ENCODE measurements around the gene TUBB4A. TPM values are rescaled to one million over a fixed set of nuclear protein-coding genes. Genes with fewer than 3 reads are reported as not detected.

Gene TUBB4A
- total RNA-seq, 1 donor from 2014 or later: 47.8 TPM

DNA sequence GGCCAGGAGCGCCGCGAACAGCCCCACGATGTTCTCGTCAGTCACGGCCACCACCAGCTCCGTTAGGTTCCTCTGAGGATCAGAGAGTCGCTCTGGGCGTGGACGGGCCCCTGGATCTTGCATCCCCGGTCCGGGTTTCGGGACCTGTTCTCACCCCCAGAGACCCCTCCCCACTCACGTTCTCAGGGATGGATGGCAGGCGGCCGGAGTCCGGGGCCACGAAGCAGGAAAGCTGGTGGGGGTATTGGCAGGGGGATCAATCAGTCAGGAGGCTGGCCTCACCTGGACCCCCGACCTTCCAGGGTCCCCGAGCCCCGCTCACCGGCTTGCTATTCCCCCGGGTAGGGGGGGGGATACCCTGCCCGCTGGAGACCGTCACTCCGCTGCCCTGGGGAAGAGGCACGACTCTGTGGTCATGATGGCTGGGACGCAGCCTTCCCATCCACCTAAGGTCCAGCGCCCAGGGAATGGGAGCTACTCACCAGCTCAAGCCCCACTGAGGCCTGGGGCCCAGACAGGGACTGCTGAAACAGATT is 25.1 kb downstream of the TUBB4A start:
- intact Hi-C loops (cut with DNase I): no loop called here
- ATAC-seq (no peak), DNase-seq (ENCODE audit: low spot score) (no peak)

GRCh38 chr19:6476155-6476895 is 25.8 kb downstream of the TUBB4A start:
- ATAC-seq (peak; percentile 81), DNase-seq (ENCODE audit: low spot score) (peak; percentile 71)
- intact Hi-C loops (cut with DNase I): no loop called here

DNA sequence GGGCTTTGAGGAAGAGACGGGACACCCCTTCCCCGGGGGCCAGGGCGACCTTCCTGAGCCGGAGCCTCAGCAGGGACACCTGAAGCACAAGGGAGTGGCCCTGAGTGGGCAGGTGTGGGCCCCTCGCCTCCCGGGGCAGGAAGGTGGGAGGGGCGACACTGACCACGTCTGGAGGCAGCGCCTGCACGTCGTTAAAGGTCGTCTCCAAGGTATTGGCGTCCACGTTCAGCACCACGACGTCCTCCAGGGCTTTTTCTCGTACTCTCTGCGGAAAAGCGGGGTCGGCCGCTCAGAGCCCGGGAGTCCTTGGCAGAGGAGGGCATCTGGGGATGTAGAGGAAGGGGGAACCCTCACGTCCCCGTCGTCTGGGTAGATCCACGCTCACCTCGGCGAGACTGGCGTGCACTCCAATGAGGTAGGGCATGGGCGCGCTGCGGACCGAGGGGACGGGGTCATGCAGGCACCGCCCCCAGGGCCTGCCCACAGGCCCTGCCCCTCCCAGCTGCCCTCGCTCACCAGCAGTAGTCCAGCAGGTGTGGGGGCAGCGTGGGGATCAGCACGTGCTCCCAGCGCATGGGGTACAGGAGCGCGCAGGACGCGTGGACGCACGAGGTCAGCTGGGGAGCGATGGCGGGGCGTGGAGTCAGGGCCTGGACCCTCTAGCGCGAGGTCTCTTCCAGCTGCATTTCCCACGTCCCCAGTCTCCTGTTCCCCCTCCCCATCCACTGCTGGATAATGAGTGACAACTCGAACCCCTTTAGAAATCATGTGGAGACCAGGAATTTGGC is 26.6 kb downstream of the TUBB4A start:
- no peak for DNase-seq (ENCODE audit: low spot score)

DNA sequence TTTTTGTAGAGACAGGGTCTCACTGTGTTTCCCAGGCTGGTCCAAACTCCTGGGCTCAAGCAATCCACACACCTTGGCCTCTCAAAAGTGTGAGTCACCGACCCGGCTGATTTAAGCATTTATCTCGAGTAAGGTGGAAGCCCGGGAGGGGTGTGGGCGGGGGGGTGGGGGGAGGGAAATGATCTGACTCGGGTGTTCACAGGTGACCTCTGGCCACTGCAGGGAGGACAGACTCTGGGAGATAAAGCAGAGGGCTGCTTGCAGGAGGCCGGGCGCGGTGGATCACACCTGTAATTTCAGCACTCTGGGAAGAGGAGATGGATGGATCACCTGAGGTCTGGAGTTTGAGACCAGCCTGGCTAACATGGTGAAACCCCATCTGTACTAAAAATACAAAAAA is 28.5 kb downstream of the TUBB4A start:
- no peak for DNase-seq (ENCODE audit: low spot score)
- ATAC-seq: no peak
- intact Hi-C loops (cut with DNase I): no loop called here

More for the DNA sequence above, 26.6 kb downstream of the TUBB4A start:
- ATAC-seq: peak; percentile 24
- intact Hi-C loops (cut with DNase I): no loop called here

DNA sequence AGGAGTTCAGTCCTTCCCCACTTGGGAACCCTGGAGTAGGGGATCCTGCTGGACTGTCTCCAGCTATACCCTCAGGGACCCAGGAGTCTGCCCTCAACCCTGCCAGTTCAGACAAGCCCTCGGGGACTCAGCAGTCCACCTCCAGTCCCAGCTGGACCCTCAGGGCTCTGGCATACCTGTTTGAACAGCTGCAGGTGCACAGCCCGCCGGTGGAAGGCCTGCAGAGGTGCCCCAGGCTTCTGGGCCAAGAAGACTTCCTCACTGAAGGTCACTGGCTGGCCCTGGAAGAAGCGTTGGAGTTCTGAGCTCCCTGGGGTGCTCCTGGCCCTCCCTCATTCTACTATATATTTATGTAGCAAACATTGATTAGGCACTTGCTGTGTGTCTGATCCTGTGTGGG is 29.4 kb downstream of the TUBB4A start:
- ATAC-seq: no peak
- no peak for DNase-seq (ENCODE audit: low spot score)
- intact Hi-C loops (cut with DNase I): no loop called here

GRCh38 chr19:6471076-6471475 is 31.0 kb downstream of the TUBB4A start:
- intact Hi-C loops (cut with DNase I): no loop called here
- ATAC-seq: no peak

DNA sequence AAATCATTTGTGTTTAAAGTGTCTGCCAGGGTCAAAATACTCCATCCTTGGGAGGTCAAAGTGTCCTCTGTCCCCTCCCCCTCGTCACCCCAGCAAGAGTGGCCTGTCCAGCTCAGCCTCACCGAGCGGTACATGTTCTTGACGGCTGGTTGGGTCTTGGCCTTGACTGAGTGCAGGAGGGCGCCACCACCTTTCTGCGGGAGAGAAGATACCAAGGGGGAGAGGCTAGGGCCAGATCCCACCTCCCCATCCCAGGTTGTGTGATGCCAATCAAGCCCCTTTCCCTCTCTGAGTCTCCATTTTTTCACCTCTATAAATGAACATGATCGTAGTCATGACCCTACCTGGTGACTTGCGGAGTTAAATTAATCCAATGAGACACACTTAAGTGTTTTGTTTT is 31.9 kb downstream of the TUBB4A start:
- ATAC-seq (no peak), DNase-seq (ENCODE audit: low spot score) (no peak)
- intact Hi-C loops (cut with DNase I): no loop called here

More at GRCh38 chr19:6471076-6471475, 31.0 kb downstream of the TUBB4A start:
- DNase-seq (ENCODE audit: low spot score): no peak

GRCh38 chr19:6467384-6467783 is 34.7 kb downstream of the TUBB4A start:
- DNase-seq (ENCODE audit: low spot score) (no peak), ATAC-seq (no peak)
- intact Hi-C loops (cut with DNase I): no loop called here

DNA sequence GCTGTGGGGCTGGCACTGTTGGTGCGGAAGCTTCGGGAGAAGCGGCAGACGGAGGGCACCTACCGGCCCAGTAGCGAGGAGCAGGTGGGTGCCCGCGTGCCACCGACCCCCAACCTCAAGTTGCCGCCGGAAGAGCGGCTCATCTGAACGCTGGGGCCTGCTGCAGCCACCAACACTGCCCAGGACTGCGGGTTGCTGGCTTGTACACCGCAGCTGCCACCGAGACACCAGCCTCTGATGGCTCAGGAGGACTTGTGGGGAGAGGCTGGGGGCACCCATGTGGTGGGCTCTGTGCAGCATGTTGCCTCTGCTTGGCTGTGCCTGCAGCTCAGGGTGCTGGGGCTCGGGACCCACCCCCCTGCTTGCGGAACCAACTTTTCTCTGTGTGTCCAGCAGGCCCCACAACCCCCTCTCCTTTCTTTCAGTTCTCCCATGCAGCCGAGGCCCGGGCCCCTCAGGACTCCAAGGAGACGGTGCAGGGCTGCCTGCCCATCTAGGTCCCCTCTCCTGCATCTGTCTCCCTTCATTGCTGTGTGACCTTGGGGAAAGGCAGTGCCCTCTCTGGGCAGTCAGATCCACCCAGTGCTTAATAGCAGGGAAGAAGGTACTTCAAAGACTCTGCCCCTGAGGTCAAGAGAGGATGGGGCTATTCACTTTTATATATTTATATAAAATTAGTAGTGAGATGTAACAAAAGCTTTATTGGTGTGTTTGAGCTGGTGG is 35.4 kb downstream of the TUBB4A start:
- DNase-seq (ENCODE audit: low spot score): no peak
- intact Hi-C loops (cut with DNase I): no loop called here
- no peak for ATAC-seq

DNA sequence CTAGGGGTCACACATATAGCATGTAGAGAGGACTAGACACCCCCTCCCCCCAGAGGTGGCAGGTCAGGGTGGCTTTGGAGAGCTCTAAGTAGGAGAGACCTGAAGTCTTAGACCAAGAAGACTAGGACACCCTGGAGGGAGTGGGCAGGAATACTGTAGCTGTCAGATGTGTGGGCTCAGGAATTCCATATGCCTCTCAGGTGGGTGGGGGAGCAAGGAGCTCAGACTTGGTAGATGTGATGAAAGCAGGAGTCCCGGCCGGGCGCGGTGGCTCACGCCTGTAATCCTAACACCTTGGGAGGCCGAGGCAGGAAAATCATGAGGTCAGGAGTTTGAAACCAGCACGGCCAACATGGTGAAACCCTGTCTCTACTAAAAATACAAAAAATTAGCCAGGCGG is 36.4 kb downstream of the TUBB4A start:
- intact Hi-C loops (cut with DNase I): no loop called here
- DNase-seq (ENCODE audit: low spot score) (no peak), ATAC-seq (no peak)

GRCh38 chr19:6465006-6465405 is 37.1 kb downstream of the TUBB4A start:
- DNase-seq (ENCODE audit: low spot score) (no peak), ATAC-seq (no peak)
- intact Hi-C loops (cut with DNase I): no loop called here

GRCh38 chr19:6464070-6464873 is 37.8 kb downstream of the TUBB4A start, which contains the start of gene CRB3:
TSS of gene CRB3 (plus strand) at chr19:6464271. CDS start at chr19:6464702, 431 bp downstream.
- intact Hi-C loops (cut with DNase I): no loop called here
- ATAC-seq: no peak
- DNase-seq (ENCODE audit: low spot score): no peak

- intact Hi-C loops (cut with DNase I): no loop called here
- DNase-seq (ENCODE audit: low spot score): peak; percentile 98
- peak; percentile 97 for ATAC-seq
These were observed 41.8 kb downstream of the TUBB4A start for GRCh38 chr19:6460099-6460884.

GRCh38 chr19:6459262-6460098 is 42.6 kb downstream of the TUBB4A start, which contains the start of gene SLC25A23:
TSS of gene SLC25A23 (minus strand) at chr19:6459792. CDS start at chr19:6459628, 164 bp downstream.
- intact Hi-C loops (cut with DNase I): no loop called here
- ATAC-seq: peak; percentile 87
- DNase-seq (ENCODE audit: low spot score): peak; percentile 85

GRCh38 chr19:6458695-6459261 is 43.3 kb downstream of the TUBB4A start:
- intact Hi-C loops (cut with DNase I): no loop called here
- no peak for DNase-seq (ENCODE audit: low spot score)
- no peak for ATAC-seq

DNA sequence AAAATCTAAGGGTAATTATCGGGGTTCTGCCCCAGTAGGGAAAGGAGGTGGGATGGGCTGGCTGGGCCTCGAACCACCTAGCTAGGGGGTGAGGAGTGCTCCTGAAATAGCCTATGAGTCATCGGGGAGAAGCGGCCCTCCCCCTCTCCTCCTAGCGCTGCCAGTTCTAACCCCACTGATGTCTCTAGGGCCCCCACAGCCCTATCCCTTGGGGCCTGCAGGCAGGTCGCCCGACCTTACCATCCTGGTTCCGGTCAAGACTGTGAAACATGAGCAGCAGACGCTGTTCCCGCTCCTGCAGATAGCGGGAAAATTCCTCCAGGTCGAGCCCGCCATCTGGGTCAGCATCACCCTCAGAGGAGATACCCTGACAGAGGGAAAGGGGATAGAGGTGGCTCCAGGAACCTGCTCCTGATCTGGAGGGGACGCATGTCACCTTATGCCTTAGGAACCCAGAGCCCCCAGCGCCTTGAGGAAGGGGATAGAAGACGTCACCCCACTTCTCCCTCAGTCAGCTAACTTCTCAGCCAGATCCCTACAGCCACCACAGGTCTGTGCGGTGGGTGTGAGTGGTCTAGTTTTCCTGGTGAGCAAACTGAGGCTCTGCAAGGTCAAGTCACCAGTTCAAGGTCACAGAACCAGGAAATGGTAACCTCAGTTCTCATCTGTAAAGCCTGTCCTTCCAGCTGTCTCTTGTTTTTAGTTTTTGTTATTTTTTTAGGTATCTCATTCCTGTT is 44.0 kb downstream of the TUBB4A start:
- ATAC-seq: no peak
- no peak for DNase-seq (ENCODE audit: low spot score)
- intact Hi-C loops (cut with DNase I): loop anchor here (2.0 kb wide), 1 partner anchor 31 kb away; no protein-coding TSS in a partner anchor

All from sciatic nerve (tissue), 2 donors.